Measurements from ENCODE around the gene MLPH.
"Not testable (repeated sequence)": the region's sequence is repeated elsewhere in the genome, so short reads cannot be mapped to it uniquely, and the experiment has no call there.

Gene MLPH

DNA sequence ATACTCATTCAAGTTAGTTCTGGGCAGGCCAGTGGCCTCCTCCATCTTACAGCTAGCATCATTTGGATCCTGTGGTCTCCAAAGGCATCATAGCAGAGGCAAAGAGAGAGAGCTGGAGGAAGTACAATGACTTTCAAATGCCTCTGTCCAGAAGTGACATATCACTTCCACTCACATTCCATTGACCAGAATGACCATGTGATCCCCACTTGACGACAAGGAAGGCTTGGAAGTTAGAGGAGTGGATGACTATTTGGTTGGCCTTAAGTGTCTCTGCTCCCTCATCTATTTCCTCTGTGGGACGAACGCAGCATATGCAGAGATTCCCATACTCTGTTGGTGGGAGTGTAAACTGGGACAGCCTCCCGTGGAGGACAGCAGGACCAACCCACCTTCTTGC lies 27.8 kb upstream of the MLPH start:
- no peak for DNase-seq

DNA sequence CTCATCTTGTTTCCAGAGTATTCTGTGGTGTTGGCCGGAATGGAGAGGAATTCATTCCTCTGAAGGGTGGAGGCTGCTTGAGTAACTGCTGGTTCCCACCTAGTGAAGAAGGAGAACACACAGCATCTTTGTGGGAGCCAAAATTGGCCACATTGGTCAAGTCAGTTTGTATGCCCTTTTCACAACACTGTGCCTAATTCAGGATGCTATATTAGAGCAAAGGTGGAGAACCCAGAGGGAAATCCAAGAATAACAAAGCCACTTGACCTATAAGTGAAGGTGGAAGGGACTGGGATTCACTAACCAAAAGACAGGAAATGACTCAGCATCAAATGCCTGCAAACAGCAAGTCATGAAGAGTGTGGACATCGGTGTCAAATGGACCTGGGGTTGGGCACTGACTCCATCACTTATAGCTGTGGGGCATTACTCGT lies 27.3 kb upstream of the MLPH start:
- no peak for DNase-seq

DNA sequence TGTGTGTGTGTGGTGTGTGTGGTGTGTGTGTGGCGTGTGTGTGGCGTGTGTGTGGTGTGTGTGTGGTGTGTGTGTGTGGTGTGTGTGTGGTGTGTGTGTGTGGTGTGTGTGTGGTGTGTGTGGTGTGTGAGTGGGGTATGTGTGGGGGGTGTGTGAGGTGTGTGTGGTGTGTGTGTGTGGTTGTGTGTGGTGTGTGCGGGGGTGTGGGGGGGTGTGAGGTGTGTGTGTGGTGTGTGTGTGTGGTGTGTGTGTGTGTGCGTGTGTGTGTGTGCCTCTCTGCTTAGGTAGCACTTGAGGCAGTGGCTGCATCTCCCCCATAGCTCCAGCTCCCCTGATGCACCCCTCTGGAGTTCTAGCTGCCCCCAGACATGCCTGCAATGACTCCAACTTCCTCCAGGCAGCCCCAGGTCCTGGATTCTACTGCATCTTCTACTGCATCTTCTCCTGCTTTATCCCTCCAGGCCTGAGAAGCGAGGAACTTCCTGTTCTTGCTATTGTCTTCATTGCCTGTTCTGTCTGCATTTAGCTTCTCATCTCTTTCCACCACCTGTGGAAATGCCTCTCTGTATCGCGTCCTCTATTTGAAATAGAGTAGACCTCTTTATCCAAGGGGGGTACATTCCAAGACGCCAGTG lies 22.2 kb upstream of the MLPH start:
- DNase-seq: no peak

DNA sequence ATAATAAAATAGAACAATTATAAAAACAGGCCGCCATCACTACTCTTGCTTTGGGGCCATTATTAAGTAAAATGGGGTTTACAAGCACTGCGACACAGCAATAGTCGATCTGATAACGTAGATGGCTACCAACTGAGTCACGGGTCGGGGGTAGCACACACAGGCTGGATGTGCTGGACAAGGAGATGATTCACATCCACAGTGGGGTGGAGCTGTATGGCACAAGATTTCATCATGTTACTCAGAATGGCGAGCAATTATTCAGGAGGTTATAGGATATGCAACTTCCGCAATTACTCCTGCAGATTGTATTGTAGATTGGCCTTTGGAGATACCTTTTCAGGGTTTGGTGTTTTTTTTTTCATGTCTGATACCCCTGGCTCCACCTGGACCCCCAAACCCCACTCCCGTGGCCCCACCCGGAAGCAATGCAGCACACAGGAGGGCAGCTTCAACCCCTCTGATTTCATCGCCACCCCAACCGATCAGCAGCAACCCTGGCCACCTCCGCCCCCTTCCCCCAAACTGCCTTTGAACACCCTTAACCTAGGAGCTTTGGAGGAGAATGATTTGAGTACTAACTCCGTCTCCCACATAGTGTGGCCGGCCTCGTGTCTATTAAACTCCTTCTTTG lies 21.4 kb upstream of the MLPH start:
- no peak for DNase-seq

DNA sequence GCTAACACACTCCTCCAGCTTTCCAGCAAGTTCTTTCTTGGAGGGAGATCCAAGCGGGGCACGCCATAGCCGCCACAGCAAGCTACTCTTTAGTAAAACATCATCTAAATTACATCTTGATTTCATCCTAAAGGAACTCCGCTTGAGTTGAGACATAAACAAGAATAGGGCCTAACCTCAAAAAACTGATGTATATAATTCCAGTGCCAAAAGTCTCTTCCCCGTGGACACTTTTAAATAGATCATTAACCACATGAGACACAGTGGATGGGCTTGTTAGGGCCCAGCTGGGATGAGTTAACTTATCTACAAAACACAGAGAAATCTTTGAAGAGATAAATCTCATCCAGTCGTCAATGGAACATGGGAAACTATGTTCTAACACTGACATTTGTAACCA lies 20.8 kb upstream of the MLPH start:
- no peak for DNase-seq

DNA sequence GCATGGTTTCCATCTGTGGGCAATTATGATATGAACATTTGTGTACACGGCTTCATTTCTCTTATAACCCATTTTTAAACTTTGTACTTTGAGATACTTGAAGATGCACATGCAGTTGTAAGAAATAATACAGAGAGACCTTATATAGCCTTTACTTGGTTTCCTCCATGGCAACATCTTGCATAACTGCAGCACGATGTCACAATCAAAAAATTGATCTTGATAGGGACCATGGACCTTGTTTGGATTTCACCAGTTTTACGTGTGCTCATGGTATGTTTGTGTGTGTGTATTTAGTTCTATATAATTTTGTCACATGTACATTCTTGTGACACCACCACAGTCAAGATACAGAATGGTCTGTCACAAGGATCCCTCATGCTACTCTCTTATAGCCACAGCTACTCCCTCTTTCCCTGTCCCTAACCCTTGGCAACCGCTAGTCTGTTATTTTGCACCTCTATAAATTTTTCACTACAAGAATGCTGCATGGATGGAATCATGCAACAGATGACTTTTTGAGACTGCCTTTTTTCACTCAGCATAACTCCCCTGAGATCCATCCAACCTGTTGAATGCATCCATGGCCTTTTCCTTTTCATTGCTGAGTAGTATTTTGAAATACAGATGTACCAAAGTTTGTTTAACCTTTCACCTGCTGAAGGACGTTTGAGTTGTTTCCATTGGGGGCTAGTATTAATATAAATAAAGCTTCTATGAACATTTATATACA lies 19.4 kb upstream of the MLPH start:
- no peak for DNase-seq

DNA sequence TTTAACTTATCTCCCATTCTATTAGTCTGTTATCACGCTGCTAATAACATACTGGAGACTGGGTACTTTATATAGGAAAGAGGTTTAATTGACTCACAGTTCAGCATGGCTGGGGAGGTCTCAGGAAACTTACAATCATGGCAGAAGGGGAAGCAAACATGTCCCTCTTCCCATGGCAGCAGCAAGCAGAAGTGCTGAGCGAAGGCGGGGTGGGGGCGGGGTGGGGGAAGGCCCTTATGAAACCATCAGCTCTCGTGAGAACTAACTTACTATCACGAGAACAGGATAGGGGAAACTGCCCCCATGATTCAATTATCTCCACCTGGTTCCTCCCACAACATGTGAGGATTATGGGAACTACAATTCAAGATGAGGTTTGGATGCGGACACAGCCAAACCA lies 17.6 kb upstream of the MLPH start:
- DNase-seq: not testable (repeated sequence)

DNA sequence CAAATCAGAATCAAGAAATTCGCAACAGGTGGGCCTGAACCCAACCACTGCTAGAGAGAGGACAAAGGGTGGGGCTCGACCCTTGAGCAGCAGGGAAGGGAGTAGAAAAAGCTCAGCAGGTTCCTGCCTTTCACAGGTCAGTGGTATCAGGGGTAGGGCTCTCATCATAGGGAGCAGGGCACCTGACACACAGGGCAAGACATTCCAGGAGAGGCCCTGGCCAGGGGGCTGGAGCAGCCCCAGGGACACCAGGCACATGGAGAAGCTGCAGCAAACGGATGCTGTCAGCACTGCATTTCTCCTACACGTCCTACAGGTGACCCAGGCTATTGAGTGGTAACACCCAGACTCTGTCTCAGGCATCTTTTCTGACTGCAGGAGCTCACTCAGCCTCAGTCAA lies 17.2 kb upstream of the MLPH start:
- no peak for DNase-seq

DNA sequence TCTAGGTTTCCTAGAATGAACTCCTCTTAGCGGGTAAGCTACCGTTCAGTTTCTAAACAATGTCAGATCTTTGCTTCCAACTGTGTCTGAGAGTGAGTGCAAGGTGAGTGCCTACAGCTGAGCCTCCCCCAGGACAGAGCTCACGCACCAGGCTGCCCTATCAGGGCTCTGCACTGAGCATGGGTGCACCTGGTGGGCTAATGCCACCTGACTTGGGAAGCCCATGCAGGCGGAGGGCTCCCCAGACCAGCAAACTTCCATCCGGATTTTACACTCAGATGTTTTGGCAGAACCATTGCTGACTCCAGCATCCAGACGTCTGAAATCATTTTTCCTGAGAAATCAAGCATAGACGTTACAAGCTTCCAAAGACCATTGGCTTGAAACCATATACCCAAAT lies 16.1 kb upstream of the MLPH start:
- DNase-seq: no peak

DNA sequence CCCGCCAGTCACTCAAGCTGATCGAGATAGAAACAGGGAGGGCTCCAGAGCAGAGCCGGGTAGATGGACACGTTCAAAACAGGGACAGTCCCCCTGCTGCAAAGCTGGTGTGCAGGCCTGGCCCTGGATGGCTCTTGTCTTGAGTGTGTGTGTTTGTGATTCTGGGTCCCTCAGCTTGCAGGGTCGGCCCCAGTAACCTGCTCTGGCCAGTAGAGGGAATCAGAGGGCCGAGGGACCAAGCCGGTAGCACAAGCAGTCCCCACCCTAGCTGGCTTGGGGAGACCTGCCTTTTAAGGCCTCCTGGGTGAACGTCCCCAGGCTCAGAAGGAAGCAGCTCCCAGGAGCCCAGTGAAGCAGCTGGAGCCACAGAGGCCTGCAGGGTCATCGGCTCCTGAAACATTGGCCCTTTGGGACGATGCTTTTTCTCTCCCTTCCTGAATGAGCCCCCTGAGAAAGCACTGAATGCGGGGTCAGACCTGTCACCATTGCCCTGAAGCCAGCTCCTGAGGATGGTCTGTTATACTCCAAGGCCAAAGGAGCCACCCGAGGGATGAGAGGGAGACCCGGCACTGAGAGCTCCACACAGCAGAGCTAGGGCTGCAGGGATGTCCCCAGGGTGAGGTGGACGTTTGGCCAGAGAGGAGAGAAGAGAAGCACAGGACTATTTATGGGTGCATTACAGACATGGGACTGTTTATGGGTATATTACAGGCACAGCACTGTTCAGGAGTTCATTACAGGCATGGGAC lies 15.4 kb upstream of the MLPH start:
- no peak for DNase-seq

DNA sequence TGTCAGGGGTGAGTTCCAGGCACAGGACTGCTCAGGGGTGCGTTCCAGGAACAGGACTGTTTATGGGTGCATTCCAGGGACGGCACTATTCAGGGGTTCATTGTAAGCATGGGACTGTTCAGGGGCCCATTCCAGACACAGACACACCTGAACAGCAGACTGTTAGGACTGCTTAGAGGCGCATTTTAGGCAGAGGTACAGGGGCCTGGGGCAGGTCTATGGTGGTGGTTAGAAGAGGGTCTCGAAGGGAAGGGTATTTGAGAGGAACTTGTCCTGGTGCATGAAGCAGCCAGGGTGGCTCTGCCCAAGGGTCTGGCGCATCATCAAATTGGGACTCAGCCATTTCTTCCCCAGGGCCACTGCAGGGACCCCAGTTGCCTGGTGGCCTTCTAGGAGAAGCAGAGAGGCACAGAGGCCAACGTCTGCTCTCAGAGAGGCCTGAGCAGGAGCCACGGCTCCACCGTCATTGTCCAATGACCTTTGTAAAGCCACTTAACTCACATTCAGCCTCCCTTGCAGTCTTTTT lies 14.8 kb upstream of the MLPH start:
- no peak for DNase-seq

DNA sequence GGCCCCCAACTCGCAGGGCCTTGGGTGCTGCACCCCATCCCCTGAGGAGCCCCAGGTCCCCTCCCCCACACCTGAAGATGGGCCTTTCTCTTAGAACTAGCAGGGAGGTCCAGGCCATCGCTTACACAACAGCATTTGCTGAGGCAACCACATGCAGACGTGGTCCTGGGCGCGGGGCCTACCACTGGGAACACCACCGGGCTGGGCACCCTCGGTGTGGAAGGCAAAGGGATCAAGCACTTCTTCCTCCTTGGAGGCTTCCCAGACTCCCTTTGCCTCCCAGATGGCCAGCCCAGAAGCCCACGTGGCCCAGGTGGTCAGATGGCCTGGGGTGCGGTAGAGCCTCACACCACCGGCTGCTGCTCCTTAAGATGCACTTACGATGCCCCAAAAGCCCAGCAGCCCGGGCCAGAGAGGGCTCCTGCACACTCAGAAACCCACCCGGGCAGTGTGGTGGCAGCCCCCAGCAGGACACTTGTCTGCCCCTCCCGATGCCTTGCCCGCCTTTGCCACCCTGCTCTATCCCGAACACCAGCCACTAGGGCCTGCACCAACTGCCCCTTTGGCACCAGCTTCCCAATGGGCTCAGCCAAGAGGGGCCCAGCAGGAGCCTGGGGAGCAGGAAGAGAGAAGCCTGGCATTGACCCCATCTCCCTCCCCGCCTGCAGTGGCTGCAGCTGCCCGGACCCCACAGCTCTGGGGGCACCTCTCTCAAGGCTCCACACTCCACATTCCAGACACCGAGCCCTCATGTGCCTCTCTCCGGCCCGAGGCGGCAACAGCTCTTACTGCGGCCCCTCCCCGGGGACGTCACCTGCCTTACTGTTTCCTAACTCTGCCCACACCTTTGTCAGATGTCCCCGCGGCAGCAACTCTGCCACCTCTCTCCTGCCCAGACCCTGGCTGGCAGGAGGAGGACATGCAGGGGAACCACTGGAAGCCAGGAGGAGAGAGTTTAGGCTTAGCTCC lies 13.9 kb upstream of the MLPH start:
- no peak for DNase-seq

DNA sequence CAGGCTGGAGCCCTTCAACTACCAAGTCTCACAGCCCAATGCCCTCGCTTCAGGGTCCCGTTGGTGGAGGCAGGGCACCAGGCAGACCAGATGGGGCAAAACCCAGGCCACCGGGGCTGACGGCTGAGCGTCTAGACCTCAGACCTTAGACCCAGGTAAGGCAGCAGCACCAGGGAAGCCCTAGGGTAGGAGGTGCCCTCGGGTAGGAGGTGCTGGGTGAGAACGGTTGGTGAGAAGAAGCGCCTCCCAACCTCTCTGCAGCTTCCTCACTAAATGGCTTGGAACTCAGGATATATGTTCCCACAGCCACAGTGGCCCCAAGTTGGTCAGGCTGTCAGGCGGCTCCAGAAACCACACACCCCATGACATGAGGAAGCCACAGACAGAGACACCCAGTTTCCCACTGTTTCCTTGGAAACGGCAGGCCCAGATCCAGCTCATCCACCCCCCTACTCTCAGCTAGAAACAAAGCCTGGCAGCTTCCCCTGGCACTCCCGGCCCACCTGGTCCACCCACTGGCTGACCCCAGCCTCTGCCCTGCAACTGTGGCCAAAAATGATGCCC lies 13.1 kb upstream of the MLPH start:
- DNase-seq: no peak

DNA sequence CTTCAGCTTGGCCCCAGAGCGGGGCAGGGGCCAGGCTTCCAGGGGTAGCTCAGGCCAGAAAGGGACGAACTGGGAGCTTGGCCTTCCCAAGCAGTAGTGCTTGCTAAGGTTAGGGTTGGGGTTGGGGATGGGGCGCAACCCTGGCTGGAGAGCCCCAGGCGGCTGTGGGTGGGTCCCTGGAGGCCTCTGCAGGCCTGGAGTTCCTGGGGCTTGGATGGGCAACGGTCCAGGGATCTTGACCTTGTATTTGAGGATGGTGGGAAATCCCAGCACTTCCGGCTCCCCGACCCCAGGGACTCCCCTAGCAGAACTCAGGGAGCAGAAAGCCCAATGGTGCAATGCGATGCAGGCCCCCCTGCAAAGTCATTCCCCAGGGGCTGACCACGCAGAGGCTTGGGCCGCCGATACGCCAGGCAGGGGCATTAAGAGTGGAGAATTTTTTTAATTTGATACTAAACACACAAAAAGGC lies 12.6 kb upstream of the MLPH start:
- no peak for DNase-seq

DNA sequence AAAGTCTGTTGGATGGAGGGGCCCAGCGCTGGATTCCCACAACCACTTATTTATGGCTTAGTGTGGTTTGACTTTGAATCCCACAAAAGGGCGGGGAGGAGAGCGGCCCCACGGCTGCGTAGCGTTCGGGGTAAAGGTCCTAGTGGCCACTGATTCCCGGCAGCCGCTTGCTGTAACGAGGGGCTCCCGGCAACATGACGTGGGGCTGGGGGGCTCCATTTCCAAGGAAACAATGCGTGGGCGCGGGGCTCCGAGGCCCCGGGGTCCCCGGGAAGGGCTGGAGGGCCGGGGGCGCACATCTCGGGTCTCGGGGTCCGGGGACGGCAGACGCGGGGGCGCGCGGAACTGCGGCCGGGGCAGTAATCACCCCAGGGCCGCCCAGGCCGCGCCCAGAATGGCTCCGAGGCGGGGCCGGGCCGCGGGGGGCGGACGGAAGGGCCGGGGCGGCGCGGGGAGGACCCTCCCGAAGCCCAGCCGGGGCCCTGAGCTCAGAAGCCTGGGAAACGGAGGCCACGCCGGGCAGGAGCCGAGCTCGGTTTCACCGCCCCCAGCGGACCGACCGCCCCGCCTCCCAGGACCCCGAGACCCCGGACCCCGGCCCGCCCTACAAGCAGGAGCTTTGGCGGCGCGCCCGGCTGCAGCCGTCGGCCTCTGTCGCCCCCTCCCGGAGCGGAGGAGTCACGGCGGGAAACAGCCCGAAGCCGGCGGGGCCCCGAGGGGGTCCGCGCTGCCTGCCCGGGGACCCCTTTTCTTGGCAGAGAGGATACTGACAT lies 11.9 kb upstream of the MLPH start:
- DNase-seq: peak; percentile 68

DNA sequence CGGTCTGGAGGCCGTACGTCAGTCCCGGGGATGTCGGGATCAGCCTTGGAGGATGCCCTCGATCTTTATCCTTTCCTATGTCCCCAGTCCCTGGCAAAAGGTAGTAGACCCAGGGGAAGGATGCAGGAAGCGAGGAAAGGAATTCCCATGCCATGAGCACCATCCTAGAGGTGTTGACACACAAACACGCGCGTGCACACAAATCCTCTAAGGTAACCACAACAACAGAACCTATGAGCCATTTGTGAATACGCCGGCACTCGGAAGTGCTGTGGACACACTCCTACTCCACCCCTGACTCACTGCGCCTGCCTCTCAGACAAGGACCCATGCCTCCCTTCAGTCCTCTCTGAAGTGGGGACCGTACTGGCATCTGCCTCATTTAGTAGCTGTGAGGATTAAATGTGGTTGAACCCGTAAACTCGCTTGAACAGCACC lies 11.3 kb upstream of the MLPH start:
- DNase-seq: peak; percentile 37

DNA sequence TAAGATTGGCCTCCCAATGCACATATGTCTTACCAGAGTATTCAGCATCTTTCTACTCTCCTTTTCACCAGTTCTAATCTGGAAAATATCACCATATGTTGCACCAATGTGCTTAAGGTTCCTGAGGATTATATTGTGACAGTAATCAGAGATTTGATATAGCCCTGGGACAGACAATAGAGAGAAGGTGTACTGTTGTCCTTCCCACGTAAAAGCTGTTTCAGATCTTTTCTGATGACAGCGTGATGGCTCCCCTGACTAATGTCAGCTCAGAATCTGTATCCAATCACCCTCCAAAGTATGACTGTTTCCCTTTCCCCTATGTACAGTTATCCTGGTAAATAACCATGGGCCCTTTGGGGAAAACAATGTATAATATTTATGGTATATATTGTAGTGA lies 9.0 kb upstream of the MLPH start:
- no peak for DNase-seq

DNA sequence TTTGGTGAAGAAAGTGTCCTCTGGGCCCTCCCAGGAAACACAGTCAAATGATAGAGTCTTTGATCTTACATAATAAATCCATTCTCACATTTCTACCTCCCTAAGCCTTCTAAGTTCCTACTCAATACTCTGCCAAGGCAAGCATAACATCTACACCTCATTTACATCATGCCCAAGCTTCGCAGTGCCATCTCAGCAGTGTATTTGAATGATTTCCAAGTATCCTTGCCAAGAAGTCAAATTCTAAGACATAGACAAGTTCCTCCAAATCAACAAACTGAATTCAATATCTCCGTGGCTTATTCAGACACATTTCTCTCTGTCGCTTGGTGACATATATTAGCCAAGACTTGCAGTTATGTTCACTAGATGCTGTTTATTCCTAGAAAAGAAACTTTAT lies 8.1 kb upstream of the MLPH start:
- DNase-seq: no peak

DNA sequence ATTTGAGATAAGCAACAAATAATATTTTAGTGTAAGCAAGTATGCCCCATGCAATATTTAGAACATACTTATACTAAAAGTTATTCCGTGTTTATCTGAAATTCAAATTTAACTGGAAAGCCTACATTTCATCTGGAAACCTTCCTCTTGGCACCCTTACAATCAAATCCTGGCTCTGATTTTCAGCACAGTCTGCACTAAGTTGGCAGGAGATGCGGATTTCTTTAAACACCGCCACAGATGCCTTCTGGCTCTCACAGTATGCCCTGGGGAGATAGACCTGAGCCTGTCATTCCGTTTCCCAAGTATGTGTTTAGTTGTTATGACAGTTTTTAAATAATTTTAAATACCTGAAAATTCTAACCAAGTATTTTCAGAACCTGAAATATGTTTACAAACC lies 7.3 kb upstream of the MLPH start:
- no peak for DNase-seq

DNA sequence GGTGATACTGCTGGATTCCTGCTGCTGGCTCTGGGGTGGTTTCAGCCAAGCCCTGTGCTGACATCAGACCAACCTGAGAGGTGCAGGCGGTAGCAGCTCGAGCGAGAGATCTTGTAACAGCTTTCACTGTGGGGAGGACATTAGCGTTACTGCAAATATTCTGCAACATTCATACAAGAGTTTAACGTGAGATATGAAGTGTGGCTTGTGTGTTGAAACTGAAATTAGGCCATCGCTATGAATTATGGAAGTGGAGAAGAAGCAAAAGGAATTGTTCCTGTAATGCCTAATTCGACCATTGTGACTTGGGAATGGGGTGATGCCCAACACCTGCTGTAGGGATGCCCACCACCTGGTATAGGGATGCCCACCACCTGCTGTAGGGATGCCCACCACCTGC lies 6.5 kb upstream of the MLPH start:
- no peak for DNase-seq

DNA sequence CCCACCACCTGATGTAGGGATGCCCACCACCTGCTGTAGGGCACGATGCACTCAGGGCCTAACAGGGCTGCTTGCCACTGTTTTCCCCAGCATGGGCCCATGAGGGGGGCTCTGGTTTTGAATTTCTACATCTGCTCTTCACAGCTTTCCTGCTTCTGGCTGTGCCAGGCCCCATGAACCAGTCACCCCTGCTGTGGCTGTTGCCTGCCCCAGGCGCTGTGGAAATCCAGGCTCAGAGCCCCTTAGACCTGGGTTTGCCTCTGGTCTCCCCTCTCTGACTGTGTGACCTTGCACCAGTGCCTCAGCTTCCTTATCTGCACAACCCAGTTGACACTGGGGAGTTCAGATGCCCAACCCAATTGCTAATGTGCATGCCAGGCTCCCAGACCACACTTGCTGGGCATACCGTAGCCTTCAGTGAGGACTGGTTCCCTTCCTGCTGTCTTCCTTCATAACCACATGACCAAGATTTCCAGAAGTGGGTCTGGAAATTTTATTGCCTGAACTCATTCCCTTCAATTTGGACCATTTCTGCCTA lies 6.0 kb upstream of the MLPH start:
- no peak for DNase-seq

Measured in activated T-cell treated with anti-CD3 and anti-CD28 coated beads for 4 hours (primary cell).